ENCODE measurements around the gene PBX2. TPM values are rescaled to one million over a fixed set of nuclear protein-coding genes. Genes with fewer than 3 reads are reported as not detected.
"Not testable (repeated sequence)": the region's sequence is repeated elsewhere in the genome, so short reads cannot be mapped to it uniquely, and the experiment has no call there.

PBX2 gene
- total RNA-seq, 1 experiment from 2014 or later = 84.0 TPM

GRCh38 chr6:32189742-32190053, 304 bp downstream of the PBX2 start:
- no peak for DNase-seq (ENCODE audit: low spot score)
- TF ChIP-seq CTCF (conservative IDR thresholded peaks at IDR 0.05; ENCODE audit: low read depth, low read length) (no peak), EZH2 (IDR thresholded peaks at IDR 0.05; ENCODE audit: borderline replicate concordance, low read depth, low read length, poor library complexity, severe bottlenecking) (no peak)
- H3K27me3 ChIP-seq (replicated peaks; ENCODE audit: insufficient read depth, low read depth, low read length, poor library complexity) = no peaks in the 10 kb centered on the region
- H3K4me3 ChIP-seq (ENCODE audit: low read depth, low read length, poor library complexity, severe bottlenecking) = peak overlapping the region; percentile 69
- H3K36me3 ChIP-seq (ENCODE audit: insufficient read depth, low read length, poor library complexity, severe bottlenecking) = peaks cover 20% of the 10 kb centered on the region
- CTCF ChIA-PET = no interaction called here
- BruUV-seq (replicated peaks) = no TSS peak
- H3K4me1 ChIP-seq (ENCODE audit: insufficient read depth, low read length, poor library complexity, severe bottlenecking) = peaks cover 23% of the 10 kb centered on the region
- intact Hi-C loops (cut with micrococcal nuclease; ENCODE audit: unreplicated experiment) = no loop called here
- peak overlapping the region; percentile 94 for H3K27ac ChIP-seq (ENCODE audit: low read depth, low read length, poor library complexity, severe bottlenecking)
- H3K9me3 ChIP-seq (ENCODE audit: low read depth, low read length, poor library complexity, severe bottlenecking) = no peaks in the 10 kb centered on the region
- POLR2A ChIA-PET (ENCODE audit: low non-redundant PET) = no interaction called here

GRCh38 chr6:32189069-32189741, 797 bp downstream of the PBX2 start:
- intact Hi-C loops (cut with micrococcal nuclease; ENCODE audit: unreplicated experiment) = no loop called here
- POLR2A ChIA-PET (ENCODE audit: low non-redundant PET) = no interaction called here
- Histone ChIP-seq H3K9me3 (ENCODE audit: low read depth, low read length, poor library complexity, severe bottlenecking) (no peaks in the 10 kb centered on the region), H3K4me1 (ENCODE audit: insufficient read depth, low read length, poor library complexity, severe bottlenecking) (peaks cover 20% of the 10 kb centered on the region), H3K4me3 (ENCODE audit: low read depth, low read length, poor library complexity, severe bottlenecking) (peak overlapping the region; percentile 69), H3K36me3 (ENCODE audit: insufficient read depth, low read length, poor library complexity, severe bottlenecking) (peaks cover 22% of the 10 kb centered on the region), H3K27me3 (replicated peaks; ENCODE audit: insufficient read depth, low read depth, low read length, poor library complexity) (no peaks in the 10 kb centered on the region), H3K27ac (ENCODE audit: low read depth, low read length, poor library complexity, severe bottlenecking) (peak overlapping the region; percentile 94)
- no peak for DNase-seq (ENCODE audit: low spot score)
- CTCF ChIA-PET = no interaction called here
- TF ChIP-seq CTCF (conservative IDR thresholded peaks at IDR 0.05; ENCODE audit: low read depth, low read length) (no peak), EZH2 (IDR thresholded peaks at IDR 0.05; ENCODE audit: borderline replicate concordance, low read depth, low read length, poor library complexity, severe bottlenecking) (no peak)
- no TSS peak for BruUV-seq (replicated peaks)

GRCh38 chr6:32188381-32189068, 1.5 kb downstream of the PBX2 start:
- ChIA-PET POLR2A (ENCODE audit: low non-redundant PET) (no interaction called here), CTCF (no interaction called here)
- Histone ChIP-seq H3K36me3 (ENCODE audit: insufficient read depth, low read length, poor library complexity, severe bottlenecking) (peaks cover 27% of the 10 kb centered on the region), H3K27me3 (replicated peaks; ENCODE audit: insufficient read depth, low read depth, low read length, poor library complexity) (no peaks in the 10 kb centered on the region), H3K9me3 (ENCODE audit: low read depth, low read length, poor library complexity, severe bottlenecking) (no peaks in the 10 kb centered on the region), H3K4me3 (ENCODE audit: low read depth, low read length, poor library complexity, severe bottlenecking) (peak overlapping the region; percentile 69), H3K27ac (ENCODE audit: low read depth, low read length, poor library complexity, severe bottlenecking) (peak overlapping the region; percentile 94), H3K4me1 (ENCODE audit: insufficient read depth, low read length, poor library complexity, severe bottlenecking) (peaks cover 20% of the 10 kb centered on the region)
- no peak for DNase-seq (ENCODE audit: low spot score)
- intact Hi-C loops (cut with micrococcal nuclease; ENCODE audit: unreplicated experiment) = no loop called here
- no peak for TF ChIP-seq CTCF (conservative IDR thresholded peaks at IDR 0.05; ENCODE audit: low read depth, low read length)
- no peak for TF ChIP-seq EZH2 (IDR thresholded peaks at IDR 0.05; ENCODE audit: borderline replicate concordance, low read depth, low read length, poor library complexity, severe bottlenecking)
- BruUV-seq (replicated peaks) = no TSS peak

- BruUV-seq (replicated peaks); intact Hi-C loops (cut with micrococcal nuclease; ENCODE audit: unreplicated experiment); POLR2A ChIA-PET (ENCODE audit: low non-redundant PET); DNase-seq (ENCODE audit: low spot score); CTCF ChIA-PET; H3K9me3 ChIP-seq (ENCODE audit: low read depth, low read length, poor library complexity, severe bottlenecking); H3K27me3 ChIP-seq (replicated peaks; ENCODE audit: insufficient read depth, low read depth, low read length, poor library complexity): not testable (repeated sequence)
- H3K36me3 ChIP-seq (ENCODE audit: insufficient read depth, low read length, poor library complexity, severe bottlenecking) = peaks cover 33% of the 10 kb centered on the region
- H3K27ac ChIP-seq (ENCODE audit: low read depth, low read length, poor library complexity, severe bottlenecking) = peak overlapping the region; percentile 94
- H3K4me1 ChIP-seq (ENCODE audit: insufficient read depth, low read length, poor library complexity, severe bottlenecking) = peaks cover 18% of the 10 kb centered on the region
- peak overlapping the region; percentile 69 for H3K4me3 ChIP-seq (ENCODE audit: low read depth, low read length, poor library complexity, severe bottlenecking)
These were observed 2.1 kb downstream of the PBX2 start for GRCh38 chr6:32187725-32188380.

Data from A673 (cell line).